Stimulated activated CD4-positive, alpha-beta T cell treated with anti-CD3 and anti-CD28 coated beads, TNF-alpha, amount 100 ng/mL, for 48 hours (primary cell): Measurements from ENCODE around the gene ROS1.

Experiments
- DNase-seq, 3 donors: peaks; one replicate each; pipeline ENCODE4 v3.0.0-alpha.2; 2020; ENCODE audit warnings: low read depth in 3 of 3

ROS1 gene

DNA sequence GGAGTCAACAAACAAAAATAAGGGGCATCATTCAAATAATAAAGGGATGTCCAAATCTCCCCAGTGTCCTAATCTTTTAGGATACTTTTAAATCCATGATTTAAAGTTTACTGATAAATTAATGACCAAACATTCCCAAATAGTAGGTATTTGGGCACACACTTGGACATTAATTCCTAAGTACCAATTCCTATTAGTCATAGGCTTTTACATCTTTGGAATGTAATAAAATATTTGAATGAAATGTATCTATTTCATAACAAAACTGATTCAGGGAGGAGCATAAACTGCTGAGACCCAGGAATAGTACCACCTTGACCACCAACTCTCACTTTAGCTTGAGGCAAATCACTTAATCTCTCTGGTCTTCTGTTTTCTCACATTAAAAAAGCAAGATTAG is 116.1 kb downstream of the ROS1 start:
- DNase-seq: no peak

DNA sequence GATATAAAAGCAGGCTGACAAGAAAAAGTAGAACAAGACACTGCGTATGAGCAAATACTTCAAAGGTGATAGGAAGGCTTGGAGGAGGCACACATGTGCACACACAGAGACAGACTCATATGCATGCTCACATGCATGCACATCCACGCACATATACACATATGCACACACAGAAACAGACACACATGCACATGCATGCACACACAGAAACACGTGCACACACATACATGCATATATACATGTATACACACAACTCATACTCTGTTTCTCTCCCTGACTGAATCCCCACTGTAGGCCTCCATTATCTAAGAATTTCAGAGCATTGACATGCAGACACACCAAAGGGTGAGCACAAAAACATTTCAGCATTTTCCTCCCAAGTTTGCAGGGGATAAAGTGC is 116.7 kb downstream of the ROS1 start:
- no peak for DNase-seq

DNA sequence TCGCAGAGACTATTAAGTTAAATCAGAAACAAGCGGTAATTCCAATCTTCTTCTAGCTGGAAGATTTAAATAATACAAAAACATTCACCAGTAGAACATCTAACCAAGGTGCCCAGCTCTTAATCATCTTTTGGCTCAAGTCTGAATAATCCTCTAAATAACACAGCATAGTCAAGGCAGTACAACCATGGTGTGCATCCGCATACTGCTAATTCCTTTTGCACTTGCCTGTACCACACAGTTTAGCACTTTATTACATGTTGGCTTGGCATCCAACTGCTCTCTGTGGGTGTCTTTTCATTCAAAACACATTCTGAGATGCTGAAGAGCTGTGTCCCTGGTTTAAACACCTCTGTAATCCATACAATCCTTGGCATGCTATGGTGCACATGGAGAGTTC is 118.1 kb downstream of the ROS1 start:
- no peak for DNase-seq

DNA sequence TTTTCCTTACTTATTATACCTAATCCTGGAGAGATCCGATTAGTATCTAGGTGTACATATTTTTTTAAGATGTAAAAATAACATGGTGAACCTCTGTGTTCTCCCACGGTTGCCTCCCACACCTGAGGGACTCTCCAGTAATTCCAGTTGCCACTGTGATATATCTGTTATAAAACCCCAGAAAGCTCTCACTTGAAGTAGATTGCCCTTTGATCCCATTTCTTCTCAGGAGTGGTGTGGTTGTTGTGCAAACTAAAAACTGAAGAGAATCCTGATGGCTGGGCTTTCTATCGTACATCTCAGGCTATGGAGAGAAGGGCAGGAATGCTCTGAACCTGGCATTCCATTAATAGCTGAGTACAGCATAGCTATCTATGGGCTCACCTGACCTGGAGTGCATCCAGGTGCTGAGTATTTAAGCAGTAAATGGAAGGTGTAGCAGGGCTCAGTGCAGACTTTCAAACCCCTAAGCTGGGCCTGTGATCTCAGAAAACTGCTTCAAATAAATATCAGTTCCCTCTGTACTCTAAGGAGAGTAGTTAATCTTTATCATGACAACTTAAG is 119.4 kb downstream of the ROS1 start:
- no peak for DNase-seq

DNA sequence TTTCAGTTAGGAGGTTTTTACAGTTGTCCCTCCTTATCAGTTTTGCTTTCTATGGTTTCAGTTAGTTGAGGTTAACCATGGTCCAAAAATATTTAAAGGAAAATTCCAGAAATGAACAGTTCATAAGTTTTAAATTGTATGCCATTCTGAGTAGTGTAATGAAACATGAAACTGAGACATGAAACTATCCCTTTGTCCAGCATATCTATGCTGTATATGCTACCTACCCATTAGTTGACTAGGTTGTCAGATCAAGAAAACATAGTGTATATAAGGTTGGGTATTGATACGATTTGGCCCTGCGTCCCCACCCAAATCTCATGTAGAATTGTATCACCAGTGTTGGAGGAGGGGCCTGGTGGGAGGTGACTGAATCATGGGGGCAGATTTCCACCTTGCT is 121.3 kb downstream of the ROS1 start:
- no peak for DNase-seq

DNA sequence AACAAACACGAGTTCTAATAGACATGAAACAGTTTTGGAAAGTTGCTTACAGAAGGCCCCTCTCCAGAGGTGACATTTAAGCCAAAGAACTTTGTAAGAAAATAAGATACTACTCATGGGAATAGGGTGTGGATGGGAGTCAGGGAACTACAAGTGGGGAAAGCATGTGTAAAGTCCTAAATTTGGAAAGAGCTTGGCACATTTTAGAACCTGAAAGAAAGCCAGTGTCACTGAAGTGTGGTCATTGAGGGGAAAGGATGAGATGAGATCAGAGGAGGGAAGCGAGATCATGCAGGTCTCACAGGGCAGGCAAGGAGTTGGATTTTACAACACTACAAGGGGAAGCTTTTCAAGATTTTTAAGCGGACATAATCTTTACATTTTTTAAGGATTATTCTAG is 122.4 kb downstream of the ROS1 start:
- DNase-seq: no peak

DNA sequence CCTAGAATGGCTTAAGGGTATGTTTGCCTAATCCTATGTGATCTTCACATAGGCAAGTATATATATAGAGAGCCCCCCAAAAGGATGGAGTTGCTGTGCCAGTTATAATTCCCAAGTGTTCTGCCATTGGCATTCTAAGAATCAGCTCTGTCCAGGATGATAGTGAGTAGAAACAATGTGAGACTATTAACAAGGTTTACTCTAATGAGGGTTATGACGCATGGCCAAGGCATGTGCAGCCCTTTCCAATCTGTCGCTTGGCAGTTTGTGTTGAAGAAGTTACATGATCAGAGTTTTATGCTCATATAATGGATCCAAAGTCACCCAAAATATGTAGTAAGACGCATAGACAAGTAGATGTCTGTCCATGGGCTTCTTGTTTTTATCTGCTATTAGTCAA is 126.8 kb downstream of the ROS1 start:
- no peak for DNase-seq

DNA sequence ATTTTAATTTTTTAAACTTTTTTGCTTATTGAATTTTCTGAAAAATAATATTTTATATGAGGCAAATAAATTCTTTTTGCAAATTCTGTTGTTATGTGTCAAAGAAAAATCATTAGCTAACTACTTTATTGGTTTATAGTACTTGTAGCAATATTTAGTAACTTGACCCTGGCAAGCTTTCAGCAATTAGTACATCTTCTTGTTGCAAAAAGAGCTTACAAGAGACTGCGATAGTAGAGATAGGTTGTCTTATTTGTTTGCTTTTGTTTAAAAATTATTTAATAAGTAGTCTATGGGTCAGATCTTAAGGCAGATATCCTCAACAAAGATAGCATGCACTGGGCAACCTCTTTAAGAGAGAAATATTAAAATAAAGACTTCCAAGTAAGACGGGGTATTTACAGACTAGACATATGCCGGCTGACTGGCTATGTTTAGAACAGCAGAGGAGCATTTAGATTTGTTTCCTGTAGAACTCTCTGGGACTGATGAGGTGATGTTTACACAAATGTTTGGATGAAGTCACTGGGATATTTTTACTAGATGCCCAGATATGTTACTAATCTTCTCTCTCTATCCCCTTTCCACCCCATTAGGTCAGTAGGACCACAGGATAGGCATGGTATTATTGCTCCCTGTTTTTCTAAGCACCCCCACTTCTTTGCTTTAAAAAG is 135.4 kb downstream of the ROS1 start:
- no peak for DNase-seq

DNA sequence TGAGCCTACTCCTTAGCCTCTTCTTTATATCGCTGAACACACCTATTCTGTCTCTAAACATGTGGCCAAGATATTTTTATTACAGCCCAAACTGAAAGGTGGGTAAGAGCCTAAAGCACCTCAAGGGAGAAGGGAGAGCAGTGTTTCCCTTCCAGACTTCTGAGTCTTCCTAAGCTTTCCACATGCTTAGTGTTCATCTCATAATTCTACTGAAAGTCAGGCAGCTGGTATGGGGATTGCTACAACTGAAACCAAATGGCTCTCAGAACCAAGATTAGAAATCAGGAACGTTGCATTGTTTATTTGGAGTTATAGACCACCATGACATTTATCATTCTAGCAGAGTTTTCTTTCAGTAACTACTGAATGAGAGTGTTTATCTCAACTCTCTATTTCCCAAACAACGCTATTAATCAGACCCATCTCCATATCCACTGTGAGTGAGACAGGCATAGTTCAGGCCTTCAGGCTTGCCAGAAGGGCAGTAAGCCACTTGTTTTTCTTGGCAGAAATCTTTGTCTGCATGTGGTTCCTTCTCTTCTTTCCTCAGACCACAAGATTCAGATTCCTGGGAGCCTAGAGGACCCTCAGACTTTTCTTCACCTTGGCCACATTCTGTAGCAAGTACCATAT is 137.5 kb downstream of the ROS1 start:
- DNase-seq: no peak

DNA sequence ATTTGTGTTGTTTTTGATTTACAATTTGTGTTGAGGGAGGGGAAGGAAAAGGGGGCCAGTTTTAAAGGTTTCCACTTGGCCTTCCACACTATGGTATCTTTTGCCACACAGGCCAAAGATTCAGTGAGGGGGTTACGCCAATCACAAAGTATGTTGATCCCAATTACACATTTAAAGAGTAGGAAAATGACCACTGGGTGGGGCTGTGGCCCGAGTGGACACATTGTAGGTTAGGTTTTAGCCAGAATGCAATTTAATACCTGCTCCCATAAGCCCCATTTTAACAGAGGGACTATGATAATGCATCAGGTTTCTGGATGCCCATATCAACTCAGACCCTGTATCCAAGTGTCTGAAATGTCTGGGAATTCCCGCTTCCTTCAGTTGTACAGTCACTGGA is 144.8 kb downstream of the ROS1 start:
- DNase-seq: no peak

DNA sequence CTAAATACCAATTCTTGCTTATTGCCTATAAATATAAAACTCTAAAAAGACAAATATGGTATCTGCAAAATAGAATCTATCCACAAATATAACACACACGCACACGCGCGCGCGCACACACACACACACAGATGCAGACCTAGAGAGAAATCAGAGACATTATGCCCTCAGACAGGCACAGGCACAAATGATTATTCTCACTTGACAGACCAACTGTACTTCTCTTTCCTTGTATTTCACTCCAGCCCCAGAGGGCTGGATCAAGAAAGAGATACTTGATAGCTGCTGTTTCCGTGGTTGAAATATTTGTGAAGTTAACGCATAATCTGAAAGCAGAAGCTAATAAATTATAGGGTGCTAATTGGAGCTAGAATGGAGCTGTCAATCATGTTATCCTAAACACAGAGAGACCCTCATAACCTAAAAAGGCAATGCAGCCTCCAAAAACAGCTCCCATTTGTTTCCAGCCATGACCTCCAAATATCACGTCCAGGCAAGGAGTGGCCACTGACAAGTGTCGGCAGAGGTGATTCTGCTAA is 148.9 kb downstream of the ROS1 start:
- DNase-seq: no peak

DNA sequence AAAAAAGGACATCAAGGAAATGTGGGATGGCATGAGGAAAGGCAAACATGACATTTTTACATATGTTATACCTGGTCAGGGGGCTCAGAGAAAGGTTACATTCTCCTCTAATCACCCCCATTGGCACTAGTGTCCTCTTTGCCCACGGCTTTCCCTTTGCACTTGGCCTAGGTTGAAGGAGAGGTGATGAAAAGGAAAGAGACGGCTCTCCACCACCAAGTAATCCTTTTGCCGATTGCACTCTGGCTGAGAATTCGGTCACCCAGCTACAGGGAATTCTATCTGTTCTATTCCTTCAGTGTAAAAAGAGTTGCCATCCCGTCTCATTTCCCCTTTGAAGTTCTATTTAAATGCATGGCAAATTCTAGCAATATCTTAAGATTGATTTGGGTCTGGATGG is 150.0 kb downstream of the ROS1 start:
- DNase-seq: no peak

DNA sequence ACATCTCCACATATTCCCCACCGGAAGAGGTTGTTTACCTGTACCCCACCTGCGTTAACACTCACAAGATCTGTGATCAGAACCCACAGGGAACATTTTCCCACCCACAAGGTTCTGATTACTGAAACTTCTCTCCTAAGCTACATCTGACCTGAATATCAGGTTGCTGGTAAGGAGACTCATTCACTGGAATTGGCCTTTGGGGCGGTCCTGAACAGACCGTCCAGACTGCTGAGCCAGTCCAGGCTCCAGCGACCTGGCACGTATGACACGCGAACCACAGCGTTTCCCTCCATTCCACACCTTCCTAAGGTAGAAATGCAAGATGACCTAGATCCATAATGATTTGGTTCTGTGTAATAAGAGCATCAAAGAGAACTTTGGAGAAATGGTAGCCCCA is 150.5 kb downstream of the ROS1 start:
- no peak for DNase-seq

DNA sequence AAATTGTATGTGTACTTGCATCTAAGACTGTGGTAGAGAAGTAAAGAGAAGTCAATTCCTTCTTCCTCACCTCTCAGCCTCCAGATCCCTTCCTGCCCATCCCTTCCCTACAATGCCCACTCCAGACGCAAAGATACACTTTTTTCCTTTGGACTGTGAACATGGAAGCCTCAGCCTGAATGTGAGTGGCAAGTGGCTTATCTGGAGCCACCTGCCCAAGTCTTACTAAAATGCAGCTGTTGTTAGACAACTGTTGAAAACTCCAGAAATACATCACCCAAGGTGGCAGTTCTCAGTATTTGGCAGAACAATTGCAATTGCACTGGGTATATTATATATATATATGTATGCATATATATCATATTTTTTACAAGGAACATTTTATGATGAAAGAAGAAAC is 152.9 kb downstream of the ROS1 start:
- no peak for DNase-seq

DNA sequence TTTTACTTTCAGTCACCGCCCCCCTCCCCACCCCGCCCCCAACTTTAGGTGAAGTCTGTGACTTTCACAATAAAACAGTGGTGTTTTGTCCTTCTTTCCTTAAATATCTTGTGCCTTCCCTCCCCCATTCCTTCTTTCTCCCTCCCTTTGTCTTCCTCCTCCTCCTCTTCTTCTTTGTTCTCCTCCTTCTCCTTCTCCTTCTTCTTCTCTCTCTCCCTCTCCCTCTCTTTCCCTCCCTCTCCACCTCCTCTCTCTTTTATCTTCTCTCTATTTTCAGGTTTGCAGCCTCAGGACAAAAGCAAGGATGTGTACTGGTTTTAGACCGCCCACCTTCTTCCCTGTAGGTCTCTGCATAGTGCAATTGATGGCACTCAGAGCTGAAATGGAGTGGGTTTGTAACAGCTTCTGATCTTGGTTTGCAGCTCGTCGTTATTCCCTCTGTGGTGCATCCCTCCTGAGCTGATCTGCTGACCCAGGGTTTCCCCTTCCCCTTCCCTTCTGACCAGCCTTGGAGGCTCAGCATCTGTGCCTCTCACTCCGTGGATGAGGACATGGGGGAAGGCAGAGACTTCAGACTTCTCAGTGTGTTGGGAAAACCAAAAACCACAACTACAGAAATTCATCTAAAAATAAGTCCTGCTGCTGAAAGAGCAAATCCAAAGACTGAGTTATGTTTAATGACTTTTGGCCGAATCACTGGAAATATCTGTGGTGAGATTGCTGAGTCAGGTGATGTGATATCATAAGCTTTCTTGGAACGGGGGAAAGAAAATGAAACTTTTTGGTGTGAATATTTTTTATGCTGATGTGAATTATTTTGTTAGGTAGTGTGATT is 153.5 kb downstream of the ROS1 start:
- DNase-seq: no peak

DNA sequence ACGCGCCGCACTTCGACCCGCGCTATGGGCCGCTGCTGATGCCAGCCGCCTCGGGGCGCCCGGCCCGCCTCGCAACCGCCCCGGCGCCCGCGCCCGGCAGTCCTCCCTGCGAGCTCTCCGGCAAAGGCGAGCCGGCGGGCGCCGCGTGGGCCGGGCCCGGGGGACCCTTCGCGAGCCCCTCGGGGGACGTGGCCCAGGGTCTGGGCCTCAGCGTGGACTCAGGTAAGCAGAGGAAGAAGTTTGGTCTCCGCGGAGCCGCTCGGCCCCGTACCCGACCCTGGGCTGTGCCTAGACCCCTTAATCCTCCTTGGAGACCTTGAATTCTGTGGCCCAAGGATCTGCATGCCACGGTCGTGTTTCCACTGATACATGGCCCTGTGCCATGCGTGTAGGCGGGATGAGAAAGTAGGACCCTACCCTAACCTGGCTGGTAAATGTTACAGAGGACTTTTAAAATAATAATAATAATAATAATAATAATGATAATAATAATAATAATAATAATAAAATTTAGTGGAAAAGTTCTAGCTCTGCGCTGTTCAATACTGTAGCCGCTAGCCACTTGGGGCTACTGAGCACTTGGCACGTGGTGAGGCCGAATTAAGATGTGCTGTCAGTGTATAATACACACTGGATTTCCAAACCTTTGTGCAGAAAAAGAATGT is 154.8 kb downstream of the ROS1 start:
- DNase-seq: no peak

DNA sequence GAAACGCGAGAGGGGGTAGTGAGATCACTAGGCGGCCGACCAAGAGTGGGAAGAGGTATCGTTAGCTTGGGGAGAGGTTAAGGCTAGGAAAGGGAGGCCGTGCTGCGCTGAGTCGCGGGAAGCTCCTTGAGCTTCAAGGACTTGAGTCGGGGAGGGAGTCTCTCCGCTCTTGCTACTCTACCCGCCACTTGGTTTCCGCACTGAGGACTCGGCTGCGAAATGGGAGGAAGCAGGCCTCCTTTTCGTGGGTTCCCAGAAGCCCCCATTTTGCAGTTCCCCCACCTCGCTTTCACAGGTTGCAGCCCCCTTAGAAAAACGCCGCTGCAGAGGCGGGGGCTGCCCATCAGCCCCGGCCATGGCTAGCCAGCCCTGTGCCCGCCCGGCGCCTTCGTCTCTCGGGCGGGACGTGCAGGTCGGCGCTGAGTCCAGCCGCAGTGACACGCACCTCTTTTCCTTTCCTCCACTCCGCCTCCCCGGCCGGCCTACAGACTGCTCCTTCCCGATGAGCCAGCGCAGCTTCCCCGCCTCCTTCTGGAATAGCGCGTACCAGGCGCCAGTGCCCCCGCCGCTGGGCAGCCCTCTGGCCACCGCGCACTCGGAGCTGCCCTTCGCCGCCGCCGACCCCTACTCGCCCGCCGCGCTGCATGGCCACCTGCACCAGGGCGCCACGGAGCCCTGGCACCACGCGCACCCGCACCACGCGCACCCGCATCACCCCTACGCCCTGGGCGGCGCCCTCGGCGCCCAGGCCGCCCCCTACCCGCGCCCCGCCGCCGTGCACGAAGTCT is 155.5 kb downstream of the ROS1 start:
- no peak for DNase-seq

DNA sequence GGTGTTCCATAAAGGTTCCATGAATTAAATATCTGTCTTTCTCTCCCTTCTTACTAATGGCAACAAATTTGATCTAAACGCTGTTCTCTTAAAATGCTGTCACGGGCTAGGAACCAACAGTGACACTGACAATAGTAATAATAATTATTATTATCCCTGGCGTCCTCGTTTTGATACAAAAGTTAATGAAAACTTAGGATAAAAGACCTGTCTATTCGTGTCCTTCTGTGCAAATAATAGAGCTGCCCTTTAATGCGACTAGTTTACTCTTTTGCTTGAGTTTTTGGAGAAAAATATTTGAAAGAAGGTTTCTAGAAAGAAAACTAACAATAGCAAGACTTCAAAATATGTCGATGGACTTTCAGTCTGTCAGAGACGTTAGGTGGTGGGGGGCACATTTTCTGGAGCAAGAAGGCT is 156.1 kb downstream of the ROS1 start:
- DNase-seq: no peak

DNA sequence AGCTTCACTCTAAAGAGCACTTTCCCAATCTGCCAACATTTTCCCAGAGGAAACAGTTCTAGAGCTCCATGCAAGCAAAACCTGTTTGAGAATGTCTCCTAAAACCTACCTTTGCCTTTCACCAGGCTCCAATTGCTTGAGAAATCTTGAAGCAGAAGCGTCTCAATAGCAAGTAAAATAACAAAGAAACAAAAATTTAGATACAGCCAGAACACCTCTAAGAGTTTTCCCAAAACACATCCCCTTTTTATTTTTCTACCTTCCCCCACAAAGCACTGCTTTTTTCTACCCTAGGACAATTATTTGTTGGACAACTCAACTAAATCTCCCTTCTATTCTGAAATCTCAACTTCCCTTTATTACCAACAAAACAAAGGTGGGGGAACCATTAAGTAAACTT is 156.8 kb downstream of the ROS1 start:
- no peak for DNase-seq

DNA sequence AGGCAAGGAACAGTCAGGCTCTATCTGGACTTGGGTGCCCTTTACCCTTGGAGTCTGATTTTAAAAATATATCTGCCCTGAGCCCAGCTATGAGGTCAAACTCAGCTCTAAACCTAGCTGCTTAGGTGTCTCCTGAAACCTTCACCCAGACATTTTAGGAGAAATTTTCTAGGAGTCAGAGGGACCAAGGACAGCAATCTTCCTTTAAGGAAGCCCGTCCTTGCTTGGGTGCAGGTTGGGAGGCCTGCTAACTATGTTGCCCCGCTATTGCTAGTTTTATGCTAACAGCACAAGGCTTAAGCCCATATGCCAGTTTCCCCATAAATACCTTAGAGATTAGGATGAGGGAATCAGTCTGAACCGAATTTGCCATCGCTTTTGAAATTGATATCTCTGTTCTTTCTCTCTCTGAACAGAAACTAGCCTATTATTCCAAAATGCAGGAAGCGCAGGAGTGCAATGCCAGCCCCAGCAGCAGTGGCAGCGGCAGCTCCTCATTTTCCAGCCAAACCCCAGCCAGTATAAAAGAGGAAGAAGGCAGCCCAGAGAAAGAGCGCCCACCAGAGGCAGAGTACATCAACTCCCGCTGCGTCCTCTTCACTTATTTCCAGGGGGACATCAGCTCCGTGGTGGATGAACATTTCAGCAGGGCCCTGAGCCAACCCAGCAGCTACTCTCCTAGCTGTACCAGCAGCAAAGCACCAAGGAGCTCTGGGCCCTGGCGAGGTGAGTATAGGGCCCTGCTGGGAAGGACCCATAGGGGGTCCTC is 157.8 kb downstream of the ROS1 start:
- no peak for DNase-seq

DNA sequence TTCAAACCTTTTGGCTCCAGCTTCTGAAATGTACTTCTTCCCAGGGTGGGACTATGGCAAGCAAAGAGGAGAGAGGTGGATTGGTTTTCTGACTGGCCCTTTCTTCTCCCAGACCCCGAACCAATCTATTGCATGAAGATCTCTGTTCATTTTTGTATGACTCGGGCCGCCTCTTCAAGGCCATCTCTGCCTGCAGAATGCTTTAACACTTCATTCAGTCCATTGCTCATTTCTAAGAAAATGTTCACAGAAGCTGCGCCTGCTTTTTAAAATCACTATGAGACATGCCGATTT is 158.7 kb downstream of the ROS1 start:
- DNase-seq: no peak
